Panc1 (cell line): Measurements from ENCODE around the gene TNFRSF18.

ENCODE experiments used
- CTCF ChIP-seq: fragments of 450-650 bp; IDR thresholded peaks from 2 replicates; pipeline ENCODE4 v1.5.1; 2017; ENCODE audit warnings: mild to moderate bottlenecking
- POLR2AphosphoS5 ChIP-seq: IDR thresholded peaks from 2 replicates; pipeline ENCODE4 v1.6.1; 2012; ENCODE audit warnings: mild to moderate bottlenecking, low read depth, low read length, moderate library complexity
- REST ChIP-seq, 2 experiments: IDR thresholded peaks; 2 replicates each; pipeline ENCODE4 v1.6.1; 2011 to 2012; ENCODE audit warnings: low read depth in 2 of 2, control low read depth in 1 of 2, low read length in 1 of 2, mild to moderate bottlenecking in 1 of 2, moderate library complexity in 1 of 2; ENCODE audit not compliant: insufficient read depth in 1 of 2
- SIN3A ChIP-seq: IDR thresholded peaks from 2 replicates; pipeline ENCODE4 v1.6.1; 2012; ENCODE audit warnings: low read depth, mild to moderate bottlenecking, low read length, moderate library complexity, borderline replicate concordance; ENCODE audit not compliant: insufficient read depth
- TCF7L2 ChIP-seq: IDR thresholded peaks from 2 replicates; pipeline ENCODE4 v1.6.1; 2011; ENCODE audit warnings: mild to moderate bottlenecking, low read depth, low read length, inconsistent platforms

- TF ChIP-seq CTCF (no peak), POLR2AphosphoS5 (no peak), REST (IDR thresholded peaks at IDR 0.05; ENCODE audit: insufficient read depth in 1 of 2, low read depth in 2 of 2, low read length in 1 of 2) (no peak), SIN3A (no peak), TCF7L2 (no peak)
Measured at GRCh38 chr1:1175221-1176062, 30.9 kb downstream of the TNFRSF18 start.
